Liver (tissue), 9 donors: ENCODE results near the gene TWF1. TPM values are rescaled to one million over a fixed set of nuclear protein-coding genes. Genes with fewer than 3 reads are reported as not detected.

Source experiments
- DNase-seq: peaks from one replicate; pipeline ENCODE4 v3.0.0-alpha.2; 2017; ENCODE audit warnings: low spot score
- H3K27ac ChIP-seq, 2 donors: one replicate each; pipeline ENCODE4 v1.7.0; 2013; ENCODE audit warnings: inconsistent platforms in 2 of 2, low read length in 2 of 2, control low read depth in 1 of 2, low read depth in 1 of 2, mild to moderate bottlenecking in 1 of 2
- H3K27me3 ChIP-seq, 4 donors: one replicate each; pipeline versions ENCODE4 v1.6.1 to v1.7.0; 2013; ENCODE audit warnings: low read length in 3 of 4, inconsistent platforms in 1 of 4, mild to moderate bottlenecking in 1 of 4, moderate library complexity in 1 of 4; ENCODE audit not compliant: control insufficient read depth in 4 of 4, insufficient read depth in 4 of 4
- H3K36me3 ChIP-seq, 4 donors: one replicate each; pipeline versions ENCODE4 v1.6.1 to v1.7.0; 2013; ENCODE audit warnings: low read length in 3 of 4, mild to moderate bottlenecking in 3 of 4, low read depth in 1 of 4, moderate library complexity in 1 of 4; ENCODE audit not compliant: control insufficient read depth in 4 of 4, insufficient read depth in 3 of 4
- H3K4me1 ChIP-seq, 4 donors: one replicate each; pipeline versions ENCODE4 v1.6.1 to v1.7.0; 2013; ENCODE audit warnings: low read length in 3 of 4, mild to moderate bottlenecking in 3 of 4, moderate library complexity in 1 of 4; ENCODE audit not compliant: control insufficient read depth in 4 of 4, insufficient read depth in 4 of 4
- H3K4me3 ChIP-seq, 3 donors: one replicate each; pipeline versions ENCODE4 v1.6.1 to v1.7.0; 2013; ENCODE audit warnings: low read length in 3 of 3, control low read depth in 1 of 3, low read depth in 1 of 3, mild to moderate bottlenecking in 1 of 3
- H3K9ac ChIP-seq, 2 donors: one replicate each; pipeline ENCODE4 v1.7.0; 2013; ENCODE audit warnings: low read length in 2 of 2, mild to moderate bottlenecking in 2 of 2, moderate library complexity in 2 of 2, control low read depth in 1 of 2, low read depth in 1 of 2
- H3K9me3 ChIP-seq, 4 donors: one replicate each; pipeline versions ENCODE4 v1.6.1 to v1.7.0; 2013; ENCODE audit warnings: low read length in 3 of 4; ENCODE audit not compliant: control insufficient read depth in 4 of 4
- ATF3 ChIP-seq: IDR thresholded peaks from 2 replicates; pipeline ENCODE4 v1.6.1; 2016; ENCODE audit warnings: antibody characterized with exemption
- CTCF ChIP-seq: fragments of 150-350 bp; IDR thresholded peaks from 2 replicates; pipeline ENCODE4 v1.5.1; 2017; ENCODE audit warnings: improper control_type of control experiment, low read depth, low read length; ENCODE audit not compliant: missing input control
- FOXA1 ChIP-seq: IDR thresholded peaks from 2 replicates; pipeline ENCODE4 v1.6.1; 2016; ENCODE audit warnings: antibody characterized with exemption
- HNF4G ChIP-seq: IDR thresholded peaks from 2 replicates; pipeline ENCODE4 v1.6.1; 2016; ENCODE audit warnings: antibody characterized with exemption
- JUND ChIP-seq, 2 donors: IDR thresholded peaks; 2 replicates each; pipeline ENCODE4 v1.6.1; 2016; ENCODE audit warnings: antibody characterized with exemption in 2 of 2
- MAX ChIP-seq: IDR thresholded peaks from 2 replicates; pipeline ENCODE4 v1.6.1; 2016; ENCODE audit warnings: antibody characterized with exemption
- NR2F2 ChIP-seq: IDR thresholded peaks from 2 replicates; pipeline ENCODE4 v1.6.1; 2016; ENCODE audit warnings: antibody characterized with exemption
- RAD21 ChIP-seq, 2 donors: IDR thresholded peaks; 2 replicates each; pipeline ENCODE4 v1.6.1; 2016; ENCODE audit warnings: antibody characterized with exemption in 2 of 2, mild to moderate bottlenecking in 2 of 2
- RXRA ChIP-seq, 2 donors: IDR thresholded peaks; 2 replicates each; pipeline ENCODE4 v1.6.1; 2017 to 2018; ENCODE audit warnings: antibody characterized with exemption in 2 of 2, mild to moderate bottlenecking in 1 of 2
- SP1 ChIP-seq: IDR thresholded peaks from 2 replicates; pipeline ENCODE4 v1.6.1; 2018; ENCODE audit warnings: antibody characterized with exemption, mild to moderate bottlenecking
- TAF1 ChIP-seq: conservative IDR thresholded peaks from 2 replicates; pipeline ENCODE4 v1.6.1; 2016; ENCODE audit warnings: antibody characterized with exemption, mild to moderate bottlenecking
- YY1 ChIP-seq: IDR thresholded peaks from 2 replicates; pipeline ENCODE4 v1.6.1; 2016; ENCODE audit warnings: antibody characterized with exemption, mild to moderate bottlenecking
- ZBTB33 ChIP-seq: IDR thresholded peaks from 2 replicates; pipeline ENCODE4 v1.6.1; 2016; ENCODE audit warnings: antibody characterized with exemption
- WGBS: extraction: QIAGEN DNeasy Blood & Tissue Kit; methylation state at CpG from one replicate; pipeline ENCODE4 v1.1.7; 2013; 5-methylcytosine and 5-hydroxymethylcytosine counted together
- polyA plus RNA-seq, 2 donors: library from polyadenylated mRNA; stranded (reverse) in 1 of 2; unstranded in 1 of 2; fragments of 200-250 nt in 1 of 2; fragments of >200 nt in 1 of 2; fragmentation: Nextera tagmentation in 1 of 2; extraction: Ambion mirVana in 1 of 2; gene quantifications; one replicate each; pipeline versions ENCODE4 v1.2.1 to v1.2.3, GENCODE V29; 2013 to 2015
- total RNA-seq, 2 donors: library from RNA; depleted of rRNA; stranded (reverse); fragments of >200 nt; gene quantifications; one replicate each; pipeline ENCODE4 v1.2.3, GENCODE V29; 2014
- donor health status: healthy.
- donor health status: healthy.
- donor health status: healthy.
- donor health status: healthy.
- donor health status: healthy.

The TWF1 gene
- total and polyA plus RNA-seq, 4 donors, result 25.6 to 32.5 (median 31.0) TPM

GRCh38 chr12:43761500-43761899 is 44.6 kb downstream of the TWF1 start (continued):
- no peak for TF ChIP-seq CTCF
- no peak for TF ChIP-seq ZBTB33
- no peak for TF ChIP-seq FOXA1
- TF ChIP-seq RAD21 (IDR thresholded peaks at IDR 0.05), result no peak
- no peak for TF ChIP-seq JUND (IDR thresholded peaks at IDR 0.05)
- no peak for TF ChIP-seq ATF3

GRCh38 chr12:43760396-43760795 is 45.7 kb downstream of the TWF1 start:
- Histone ChIP-seq H3K9me3 (no peaks in the 10 kb centered on the region), H3K4me3 (no peak overlapping the region), H3K27me3 (no peaks in the 10 kb centered on the region), H3K27ac (no peak overlapping the region), H3K4me1 (peaks cover 3 to 24% (median 13%) of the 10 kb centered on the region in 4 donors), H3K9ac (no peak overlapping the region), H3K36me3 (no peaks in the 10 kb centered on the region)
- TF ChIP-seq ZBTB33 (no peak), YY1 (no peak), RXRA (IDR thresholded peaks at IDR 0.05) (no peak), SP1 (no peak), FOXA1 (no peak), ATF3 (no peak), TAF1 (no peak), MAX (no peak), HNF4G (no peak), NR2F2 (no peak)
- DNase-seq, result no peak
- 62% methylated on average over 2 of the region's 2 CpGs for WGBS
